Measurements from ENCODE around the gene NPHS1.
"Not testable (repeated sequence)": the region's sequence is repeated elsewhere in the genome, so short reads cannot be mapped to it uniquely, and the experiment has no call there.

NPHS1 gene

GRCh38 chr19:35879068-35879467 is 26.8 kb upstream of the NPHS1 start:
- DNase-seq, result no peak

DNA sequence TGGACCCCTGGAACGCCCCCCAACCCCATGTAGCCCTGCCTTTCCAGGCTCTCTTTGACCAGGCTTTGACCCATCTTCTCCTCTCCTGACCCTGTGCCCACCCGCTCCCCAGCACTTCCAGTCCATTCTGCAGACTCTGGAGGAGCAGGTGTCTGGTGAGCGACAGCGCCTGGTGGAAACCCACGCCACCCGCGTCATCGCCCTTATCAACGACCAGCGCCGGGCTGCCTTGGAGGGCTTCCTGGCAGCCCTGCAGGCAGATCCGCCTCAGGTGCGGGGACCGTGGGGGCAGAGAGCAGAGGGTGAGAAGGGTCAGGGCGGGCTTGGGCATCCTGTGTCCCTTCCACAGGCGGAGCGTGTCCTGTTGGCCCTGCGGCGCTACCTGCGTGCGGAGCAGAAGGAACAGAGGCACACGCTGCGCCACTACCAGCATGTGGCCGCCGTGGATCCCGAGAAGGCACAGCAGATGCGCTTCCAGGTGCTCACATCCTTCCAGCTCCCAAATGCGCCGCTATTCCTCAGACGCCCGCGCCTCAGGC is 22.2 kb upstream of the NPHS1 start:
- no peak for DNase-seq

DNA sequence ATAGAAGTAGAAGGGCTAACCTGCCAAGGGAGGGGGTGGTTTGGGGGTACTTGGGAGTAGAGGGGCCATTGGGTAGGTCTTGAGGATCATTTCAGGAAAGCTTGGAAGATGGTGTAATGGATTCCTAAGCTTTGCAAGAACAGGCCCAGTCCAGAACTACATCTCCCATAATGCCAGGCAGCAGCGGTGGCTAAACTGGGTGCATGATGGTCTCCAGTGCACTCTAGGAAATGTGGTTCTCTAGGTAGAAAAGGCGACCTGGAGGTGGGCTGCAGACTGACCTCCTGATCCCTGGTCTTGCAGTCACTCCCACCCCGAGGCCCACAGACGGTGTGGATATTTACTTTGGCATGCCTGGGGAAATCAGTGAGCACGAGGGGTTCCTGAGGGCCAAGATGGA is 19.9 kb upstream of the NPHS1 start:
- no peak for DNase-seq

GRCh38 chr19:35871611-35872010 is 19.3 kb upstream of the NPHS1 start:
- no peak for DNase-seq

- DNase-seq, result no peak
These were observed 18.5 kb upstream of the NPHS1 start for GRCh38 chr19:35870798-35871197.

DNA sequence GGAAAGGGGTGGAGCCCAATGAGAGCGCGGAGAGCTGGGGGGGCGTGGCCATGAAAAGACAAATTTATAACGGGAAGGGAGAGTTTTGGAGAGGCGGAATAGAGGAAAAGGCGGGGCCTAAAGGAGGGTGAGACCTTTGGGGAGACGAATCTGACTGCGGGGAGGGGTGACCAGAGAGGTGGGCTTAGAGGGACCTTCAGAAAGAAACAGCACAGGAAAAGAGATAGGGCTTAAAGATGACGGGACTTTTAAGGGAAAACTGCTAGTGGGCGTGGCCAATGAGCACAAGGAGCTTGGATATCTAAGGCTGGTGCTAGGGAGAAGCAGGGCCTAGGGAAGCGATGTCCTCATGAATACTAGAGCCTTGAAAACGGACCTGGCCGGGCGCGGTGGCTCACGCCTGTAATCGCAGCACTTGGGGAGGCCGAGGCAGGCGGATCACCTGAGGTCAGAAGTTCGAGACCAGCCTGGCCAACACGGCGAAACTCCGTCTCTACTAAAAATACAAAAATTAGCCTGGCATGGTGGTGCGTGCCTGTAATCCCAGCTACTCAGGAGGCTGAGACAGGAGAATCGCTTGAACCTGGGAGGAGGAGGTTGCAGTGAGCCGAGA is 17.9 kb upstream of the NPHS1 start:
- not testable (repeated sequence) for DNase-seq

DNA sequence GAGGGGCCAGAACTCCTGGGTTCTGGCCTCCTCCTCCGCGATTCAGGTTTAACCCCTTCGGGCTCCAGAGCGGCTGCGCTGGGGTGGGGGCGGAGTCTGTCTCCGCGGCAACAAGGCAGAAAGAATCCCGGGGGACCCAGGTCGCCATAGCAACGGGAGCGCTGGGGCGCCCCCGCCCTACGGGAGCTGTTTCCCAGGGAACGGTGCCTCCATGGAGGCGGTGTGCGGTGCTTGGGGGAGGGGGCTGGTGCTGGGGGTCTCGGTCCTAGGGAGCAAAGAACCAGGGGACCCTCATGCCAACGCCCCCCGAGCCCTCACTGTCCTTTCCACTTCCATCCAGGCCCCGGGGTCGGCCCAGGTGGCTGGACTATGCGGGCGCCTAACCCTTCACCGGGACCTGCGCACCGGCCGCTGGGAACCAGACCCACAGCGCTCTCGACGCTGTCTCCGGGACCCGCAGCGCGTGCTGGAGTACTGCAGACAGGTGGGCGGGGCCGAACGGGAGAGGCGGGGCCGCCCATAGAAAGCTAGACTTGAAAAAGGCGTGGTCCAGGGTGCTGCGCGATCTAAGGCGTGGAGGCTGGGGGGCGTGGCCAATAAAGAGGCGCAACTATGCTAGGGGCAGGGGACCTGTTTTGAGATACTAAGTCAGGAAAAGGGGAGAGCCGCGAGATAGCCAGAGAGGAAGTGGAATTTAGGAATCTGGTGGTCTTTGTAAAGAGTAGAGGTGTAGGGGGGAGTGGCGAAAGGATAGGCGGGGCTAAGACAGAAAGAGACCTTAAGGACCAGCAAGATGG is 17.2 kb upstream of the NPHS1 start:
- DNase-seq, result no peak

GRCh38 chr19:35868823-35869326 is 16.6 kb upstream of the NPHS1 start:
- DNase-seq, result no peak

DNA sequence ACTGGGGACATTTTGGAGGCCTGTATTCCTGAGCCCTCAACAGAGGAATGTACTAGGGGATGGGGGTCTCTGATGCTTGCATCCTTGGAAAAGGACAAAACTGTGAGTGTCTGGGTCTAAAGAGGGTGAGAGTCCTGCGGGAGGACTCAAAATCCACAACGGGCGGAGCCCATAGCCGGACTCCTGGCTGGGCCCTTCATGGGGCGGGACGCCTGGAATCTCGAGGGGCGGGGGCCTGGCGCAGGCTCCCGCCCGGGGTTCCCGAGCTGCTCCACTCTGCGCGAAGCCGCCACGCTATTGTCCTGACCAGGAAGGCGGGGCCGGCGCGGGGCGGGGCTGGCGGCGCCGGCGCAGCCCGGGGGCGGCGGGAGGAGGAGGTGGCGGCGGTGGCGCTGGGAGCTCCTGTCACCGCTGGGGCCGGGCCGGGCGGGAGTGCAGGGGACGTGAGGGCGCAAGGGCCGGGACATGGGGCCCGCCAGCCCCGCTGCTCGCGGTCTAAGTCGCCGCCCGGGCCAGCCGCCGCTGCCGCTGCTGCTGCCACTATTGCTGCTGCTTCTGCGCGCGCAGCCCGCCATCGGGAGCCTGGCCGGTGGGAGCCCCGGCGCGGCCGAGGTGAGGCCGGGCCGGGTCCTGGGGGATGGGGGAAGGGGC is 16.0 kb upstream of the NPHS1 start, which contains the start of gene APLP1:
TSS of gene APLP1 (plus strand) at position 403 of the 651 bp plus-strand sequence. CDS start at position 466, 63 bp downstream.
- DNase-seq, result no peak

DNA sequence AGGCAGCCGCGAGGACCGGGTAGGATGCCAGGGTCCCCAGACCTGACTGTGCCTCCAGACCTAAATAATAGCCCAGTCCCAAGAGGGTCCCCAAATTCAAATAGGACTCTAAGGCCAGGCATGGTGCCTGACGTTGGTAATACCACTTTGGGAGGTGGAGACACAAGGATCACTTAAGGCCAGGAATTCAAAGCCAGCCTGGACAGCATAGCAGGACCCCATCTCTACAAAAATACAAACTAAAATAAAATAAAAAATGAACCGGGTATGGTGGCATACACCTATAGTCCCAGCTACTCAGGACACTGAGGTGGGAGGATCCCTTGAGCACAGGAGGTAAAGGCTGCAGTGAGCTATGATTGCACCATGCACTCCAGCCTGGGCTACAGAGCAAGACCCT is 10.7 kb upstream of the NPHS1 start:
- no peak for DNase-seq

GRCh38 chr19:35862528-35862927 is 10.2 kb upstream of the NPHS1 start:
- DNase-seq, result no peak

GRCh38 chr19:35861640-35862160 is 9.4 kb upstream of the NPHS1 start:
- no peak for DNase-seq

- no peak for DNase-seq
These were observed 8.7 kb upstream of the NPHS1 start for GRCh38 chr19:35860818-35861639.

DNA sequence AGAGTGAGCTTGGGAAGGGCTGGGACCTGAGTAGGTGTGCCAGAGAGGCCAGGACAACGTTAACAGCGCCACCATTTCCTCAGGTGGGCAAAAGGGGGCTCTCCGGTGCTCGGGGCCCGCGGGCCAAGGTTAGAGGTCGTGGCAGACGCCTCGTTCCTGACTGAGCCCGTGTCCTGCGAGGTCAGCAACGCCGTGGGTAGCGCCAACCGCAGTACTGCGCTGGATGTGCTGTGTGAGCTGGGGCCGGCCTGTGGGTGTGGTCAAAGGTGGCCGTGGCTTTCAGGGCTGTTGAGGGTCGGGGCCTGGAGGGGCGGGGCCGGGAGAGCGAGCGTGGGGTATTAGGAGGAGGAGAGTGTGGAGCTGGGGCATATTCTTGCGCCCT is 8.1 kb upstream of the NPHS1 start:
- no peak for DNase-seq

- DNase-seq, result no peak
These were observed 7.1 kb upstream of the NPHS1 start for GRCh38 chr19:35859414-35859813.

DNA sequence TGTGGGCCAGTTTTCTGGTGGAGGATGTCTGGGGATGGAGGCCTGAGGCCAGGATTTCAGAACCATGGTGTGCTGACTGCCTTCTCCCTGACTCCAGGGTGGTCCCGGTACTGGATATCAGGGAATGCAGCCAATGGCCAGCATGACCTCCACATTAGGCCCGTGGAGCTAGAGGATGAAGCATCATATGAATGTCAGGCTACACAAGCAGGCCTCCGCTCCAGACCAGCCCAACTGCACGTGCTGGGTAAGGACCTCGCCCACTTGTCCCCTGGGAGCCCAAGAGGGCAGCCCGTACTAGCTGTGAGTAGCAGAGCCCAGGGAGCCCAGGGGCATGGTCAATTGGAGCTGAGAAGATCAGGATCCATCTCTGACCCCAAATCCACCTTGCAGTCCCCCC is 6.0 kb upstream of the NPHS1 start:
- DNase-seq, result no peak

DNA sequence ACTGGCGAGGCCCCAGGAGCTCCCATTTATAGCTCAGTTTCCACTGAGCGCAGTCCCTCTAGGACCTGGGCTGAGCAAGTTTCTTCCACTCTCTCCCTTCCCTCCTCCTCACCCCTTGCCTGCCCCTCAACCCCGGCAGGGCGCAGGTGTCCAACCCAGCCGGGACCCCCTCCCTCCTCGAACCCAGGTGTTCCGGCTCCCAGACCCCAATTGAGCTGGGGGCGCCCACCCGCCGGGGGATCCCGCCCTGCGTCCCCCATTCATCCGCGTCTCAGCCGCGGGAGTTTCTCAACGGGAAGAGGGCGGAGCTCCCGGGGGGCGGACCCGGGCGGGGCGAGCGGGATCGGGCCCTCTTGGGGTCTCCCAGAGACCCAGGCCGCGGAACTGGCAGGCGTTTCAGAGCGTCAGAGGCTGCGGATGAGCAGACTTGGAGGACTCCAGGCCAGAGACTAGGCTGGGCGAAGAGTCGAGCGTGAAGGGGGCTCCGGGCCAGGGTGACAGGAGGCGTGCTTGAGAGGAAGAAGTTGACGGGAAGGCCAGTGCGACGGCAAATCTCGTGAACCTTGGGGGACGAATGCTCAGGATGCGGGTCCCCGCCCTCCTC is 4.3 kb upstream of the NPHS1 start, which contains the start of gene KIRREL2:
TSS of gene KIRREL2 (plus strand) at position 366 of the 604 bp plus-strand sequence. CDS start at position 575, 209 bp downstream.
- DNase-seq, result no peak

DNA sequence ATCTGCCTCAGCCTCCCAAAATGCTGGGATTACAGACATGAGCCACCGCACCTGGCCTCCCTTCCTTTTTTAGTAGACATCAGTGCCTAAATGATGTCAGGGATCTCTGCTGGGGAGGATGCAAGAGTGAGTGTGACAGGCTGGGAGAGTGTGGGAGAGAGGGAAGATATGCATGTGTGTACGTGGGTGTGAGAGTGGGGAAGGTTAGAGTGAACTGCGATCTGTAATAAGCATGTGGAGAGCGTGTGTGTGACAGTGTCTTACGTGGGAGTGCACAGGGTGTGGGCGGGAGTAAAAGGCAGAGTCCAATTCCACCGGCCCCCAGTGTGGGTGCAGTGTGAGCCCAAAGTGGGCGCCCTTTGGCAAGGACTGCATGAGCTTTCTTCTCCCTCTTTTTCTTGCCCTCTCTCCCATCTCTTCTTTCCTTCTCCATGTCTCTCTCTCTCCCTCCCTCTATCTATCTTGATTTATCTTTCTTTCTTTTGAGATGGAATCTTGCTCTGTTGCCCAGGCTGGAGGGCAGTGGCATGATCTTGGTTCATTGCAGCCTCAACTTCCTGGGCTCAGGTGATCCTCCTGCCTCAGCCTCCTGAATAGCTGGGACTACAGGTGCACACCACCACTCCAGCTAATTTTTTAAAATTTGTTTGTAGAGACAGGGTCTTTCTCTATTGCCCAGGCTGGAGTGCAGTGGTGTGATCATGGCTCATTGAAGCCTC is 893 bp upstream of the NPHS1 start:
- DNase-seq, result no peak

GRCh38 chr19:35851213-35852028 is 883 bp downstream of the NPHS1 start:
- no peak for DNase-seq

GRCh38 chr19:35848919-35849505 is 3.3 kb downstream of the NPHS1 start:
- no peak for DNase-seq

Data from GF-D8 (cell line).